ENCODE measurements around the gene SEPTIN2. TPM values are rescaled to one million over a fixed set of nuclear protein-coding genes. Genes with fewer than 3 reads are reported as not detected.
A peak's percentile ranks its signal among the peaks of the same experiment; 100 is the strongest.
"Not testable (repeated sequence)": the region's sequence is repeated elsewhere in the genome, so short reads cannot be mapped to it uniquely, and the experiment has no call there.

Gene SEPTIN2
- total RNA-seq, 3 donors from 2014 or later (not counting 1 experiment from before 2014, with no cell fraction given), result 275 to 315 (median 275) TPM

DNA sequence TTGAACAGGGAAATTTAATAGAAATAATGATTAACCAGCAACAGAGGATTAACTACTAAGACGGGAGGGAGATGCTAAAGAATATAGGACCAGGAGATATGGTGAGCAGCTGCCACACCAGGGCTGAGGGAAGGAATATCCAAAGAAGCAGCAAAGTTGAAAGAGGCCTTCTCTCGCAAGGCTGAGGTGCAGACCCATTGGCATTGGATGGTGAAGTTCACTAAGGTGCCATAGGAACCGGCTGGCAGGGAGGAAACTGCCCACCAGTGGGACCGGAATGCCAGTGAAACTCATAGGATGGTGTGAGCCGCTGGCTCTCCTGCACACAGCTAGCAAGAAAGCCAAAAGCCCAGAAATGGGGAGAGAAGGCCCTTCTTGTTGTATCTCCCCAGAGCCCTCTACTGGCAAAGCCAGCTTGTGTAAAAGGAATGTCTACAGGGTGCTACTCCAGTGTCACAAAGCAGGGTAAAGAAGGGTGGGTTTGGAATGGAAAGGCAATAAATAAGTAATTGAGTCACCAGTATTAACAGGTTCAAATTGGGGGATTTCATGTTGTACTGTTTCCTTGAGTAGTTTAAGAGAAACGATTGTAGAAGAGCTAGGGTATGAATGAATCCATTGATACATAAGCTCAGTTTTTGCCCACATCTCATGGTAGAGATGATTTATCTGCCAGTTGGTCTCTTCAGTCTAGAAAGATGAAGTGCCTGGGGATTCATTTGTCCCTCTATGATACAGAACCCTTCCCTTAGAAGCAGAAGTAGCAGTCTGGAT lies 76.4 kb downstream of the SEPTIN2 start:
- Histone ChIP-seq H3K4me3 (ENCODE audit: low read length) (no peak overlapping the region), H3K36me3 (ENCODE audit: control insufficient read depth, insufficient read depth, low read length) (no peaks in the 10 kb centered on the region), H3K27ac (ENCODE audit: low read length) (no peak overlapping the region), H3K9me3 (ENCODE audit: control insufficient read depth, insufficient read depth, low read length) (no peaks in the 10 kb centered on the region), H3K27me3 (ENCODE audit: control insufficient read depth, insufficient read depth, low read length) (no peaks in the 10 kb centered on the region), H3K4me1 (ENCODE audit: control insufficient read depth, insufficient read depth, low read length) (no peaks in the 10 kb centered on the region)
- 88% methylated on average over 6 of the region's 6 CpGs for WGBS (ENCODE audit: insufficient coverage)
- H3K4me1 Mint-ChIP-seq, result peaks cover 6% of the 10 kb centered on the region in 2 donors
- H3K27me3 Mint-ChIP-seq (ENCODE audit: low read depth in 2 of 2), result no peaks in the 10 kb centered on the region
- no peaks in the 10 kb centered on the region for H3K9me3 Mint-ChIP-seq
- TF ChIP-seq, protein P1, sequence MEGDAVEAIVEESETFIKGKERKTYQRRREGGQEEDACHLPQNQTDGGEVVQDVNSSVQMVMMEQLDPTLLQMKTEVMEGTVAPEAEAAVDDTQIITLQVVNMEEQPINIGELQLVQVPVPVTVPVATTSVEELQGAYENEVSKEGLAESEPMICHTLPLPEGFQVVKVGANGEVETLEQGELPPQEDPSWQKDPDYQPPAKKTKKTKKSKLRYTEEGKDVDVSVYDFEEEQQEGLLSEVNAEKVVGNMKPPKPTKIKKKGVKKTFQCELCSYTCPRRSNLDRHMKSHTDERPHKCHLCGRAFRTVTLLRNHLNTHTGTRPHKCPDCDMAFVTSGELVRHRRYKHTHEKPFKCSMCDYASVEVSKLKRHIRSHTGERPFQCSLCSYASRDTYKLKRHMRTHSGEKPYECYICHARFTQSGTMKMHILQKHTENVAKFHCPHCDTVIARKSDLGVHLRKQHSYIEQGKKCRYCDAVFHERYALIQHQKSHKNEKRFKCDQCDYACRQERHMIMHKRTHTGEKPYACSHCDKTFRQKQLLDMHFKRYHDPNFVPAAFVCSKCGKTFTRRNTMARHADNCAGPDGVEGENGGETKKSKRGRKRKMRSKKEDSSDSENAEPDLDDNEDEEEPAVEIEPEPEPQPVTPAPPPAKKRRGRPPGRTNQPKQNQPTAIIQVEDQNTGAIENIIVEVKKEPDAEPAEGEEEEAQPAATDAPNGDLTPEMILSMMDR (IDR thresholded peaks at IDR 0.05), result no peak
- intact Hi-C loops (cut with micrococcal nuclease), result no loop called here
- H3K36me3 Mint-ChIP-seq, result no peaks in the 10 kb centered on the region
- no peak overlapping the region for H3K27ac Mint-ChIP-seq
- no peak overlapping the region for H3K4me3 Mint-ChIP-seq
- peak in 1 of 3 donors; percentile 37 for ATAC-seq
- DNase-seq, result peak in 1 of 2 donors; percentile 40

DNA sequence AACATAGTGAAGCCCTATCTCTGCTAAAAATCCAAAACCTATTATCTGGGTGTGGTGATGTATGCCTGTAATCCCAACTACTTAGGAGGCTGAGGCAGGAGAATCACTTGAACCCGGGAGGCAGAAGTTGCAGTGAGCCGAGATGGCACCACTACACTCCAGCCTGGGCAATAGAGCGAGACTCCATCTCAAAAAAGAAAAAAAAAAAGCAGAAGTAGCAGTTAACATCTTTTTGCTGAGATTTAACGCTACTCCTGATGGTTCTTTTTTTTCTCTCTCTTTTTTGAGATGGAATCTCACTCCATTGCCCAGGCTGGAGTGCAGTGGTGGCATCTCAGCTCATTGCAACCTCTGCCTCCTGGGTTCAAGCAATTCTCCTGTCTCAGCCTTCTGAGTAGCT lies 77.0 kb downstream of the SEPTIN2 start:
- WGBS (ENCODE audit: insufficient coverage), result 48% methylated on average over 4 of the region's 4 CpGs
- H3K36me3 ChIP-seq (ENCODE audit: control insufficient read depth, insufficient read depth, low read length); H3K4me1 ChIP-seq (ENCODE audit: control insufficient read depth, insufficient read depth, low read length); H3K4me3 ChIP-seq (ENCODE audit: low read length); intact Hi-C loops (cut with micrococcal nuclease); H3K9me3 ChIP-seq (ENCODE audit: control insufficient read depth, insufficient read depth, low read length); H3K4me3 Mint-ChIP-seq; ATAC-seq; DNase-seq; H3K27ac ChIP-seq (ENCODE audit: low read length); H3K36me3 Mint-ChIP-seq; H3K4me1 Mint-ChIP-seq; H3K27ac Mint-ChIP-seq; H3K9me3 Mint-ChIP-seq; H3K27me3 Mint-ChIP-seq (ENCODE audit: low read depth in 2 of 2); H3K27me3 ChIP-seq (ENCODE audit: control insufficient read depth, insufficient read depth, low read length): not testable (repeated sequence)

DNA sequence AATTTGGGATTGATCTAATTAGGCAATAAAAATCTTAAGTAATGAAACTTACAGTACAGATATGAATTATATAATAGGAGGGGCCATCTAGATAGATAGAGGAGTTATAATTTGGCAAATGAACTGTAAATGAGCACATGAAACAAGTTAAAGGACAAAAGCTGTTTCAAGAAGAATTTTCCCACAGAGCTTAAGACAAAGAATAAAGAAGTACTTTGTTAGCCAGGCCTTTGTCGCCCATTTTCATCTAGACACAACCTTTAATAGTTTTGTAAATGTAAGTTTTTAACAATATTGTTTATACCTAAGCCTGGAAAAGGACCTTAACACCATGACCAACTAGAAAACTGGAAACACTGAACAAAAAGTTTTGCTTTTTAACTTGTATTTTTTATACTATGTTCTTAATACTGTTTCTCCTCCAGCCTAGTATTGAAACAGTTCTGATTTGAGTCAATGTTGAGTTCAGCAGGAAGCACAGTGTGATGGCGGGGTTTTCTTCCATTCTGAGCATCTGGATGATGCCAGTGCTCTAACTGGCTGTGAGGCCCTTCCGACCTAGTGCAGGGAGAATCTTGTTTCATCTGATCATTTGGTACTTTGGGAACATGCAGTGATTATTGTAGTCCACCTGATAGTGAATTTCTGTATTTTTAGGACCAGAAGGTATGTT lies 77.9 kb downstream of the SEPTIN2 start:
- ATAC-seq (no peak), DNase-seq (no peak)
- no peaks in the 10 kb centered on the region for H3K9me3 Mint-ChIP-seq
- H3K27me3 Mint-ChIP-seq (ENCODE audit: low read depth in 2 of 2), result no peaks in the 10 kb centered on the region
- no peak overlapping the region for H3K4me3 Mint-ChIP-seq
- TF ChIP-seq, protein P1 (IDR thresholded peaks at IDR 0.05), result no peak
- peaks cover 6% of the 10 kb centered on the region in 2 donors for H3K4me1 Mint-ChIP-seq
- H3K36me3 Mint-ChIP-seq, result no peaks in the 10 kb centered on the region
- H3K36me3 ChIP-seq (ENCODE audit: control insufficient read depth, insufficient read depth, low read length), result no peaks in the 10 kb centered on the region
- H3K27ac ChIP-seq (ENCODE audit: low read length), result no peak overlapping the region
- H3K4me3 ChIP-seq (ENCODE audit: low read length), result no peak overlapping the region
- no peaks in the 10 kb centered on the region for H3K27me3 ChIP-seq (ENCODE audit: control insufficient read depth, insufficient read depth, low read length)
- H3K27ac Mint-ChIP-seq, result no peak overlapping the region
- intact Hi-C loops (cut with micrococcal nuclease), result no loop called here
- no peaks in the 10 kb centered on the region for H3K4me1 ChIP-seq (ENCODE audit: control insufficient read depth, insufficient read depth, low read length)
- H3K9me3 ChIP-seq (ENCODE audit: control insufficient read depth, insufficient read depth, low read length), result no peaks in the 10 kb centered on the region
- WGBS (ENCODE audit: insufficient coverage), result 89% methylated on average over 2 of the region's 3 CpGs

DNA sequence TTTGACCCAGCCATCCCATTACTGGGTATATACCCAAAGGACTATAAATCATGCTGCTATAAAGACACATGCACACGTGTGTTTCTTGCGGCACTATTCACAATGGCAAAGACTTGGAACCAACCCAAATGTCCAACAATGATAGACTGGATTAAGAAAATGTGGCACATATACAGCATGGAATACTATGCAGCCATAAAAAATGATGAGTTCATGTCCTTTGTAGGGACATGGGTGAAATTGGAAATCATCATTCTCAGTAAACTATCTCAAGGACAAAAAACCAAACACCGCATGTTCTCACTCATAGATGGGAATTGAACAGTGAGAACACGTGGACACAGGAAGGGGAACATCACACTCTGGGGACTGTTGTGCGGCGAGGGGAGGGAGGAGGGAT lies 81.1 kb downstream of the SEPTIN2 start:
- H3K27ac ChIP-seq (ENCODE audit: low read length); H3K27me3 ChIP-seq (ENCODE audit: control insufficient read depth, insufficient read depth, low read length); H3K36me3 ChIP-seq (ENCODE audit: control insufficient read depth, insufficient read depth, low read length); H3K4me1 ChIP-seq (ENCODE audit: control insufficient read depth, insufficient read depth, low read length); H3K4me1 Mint-ChIP-seq; H3K9me3 Mint-ChIP-seq; H3K4me3 Mint-ChIP-seq; intact Hi-C loops (cut with micrococcal nuclease); H3K27ac Mint-ChIP-seq; H3K27me3 Mint-ChIP-seq (ENCODE audit: low read depth in 2 of 2); H3K9me3 ChIP-seq (ENCODE audit: control insufficient read depth, insufficient read depth, low read length); H3K36me3 Mint-ChIP-seq; ATAC-seq; DNase-seq; H3K4me3 ChIP-seq (ENCODE audit: low read length): not testable (repeated sequence)
- WGBS (ENCODE audit: insufficient coverage), result 100% methylated on average over 5 of the region's 6 CpGs
